Fibroblast of lung (primary cell): ENCODE results near the gene ARSJ. TPM values are rescaled to one million over a fixed set of nuclear protein-coding genes. Genes with fewer than 3 reads are reported as not detected.

Experiments used
- DNase-seq, 2 donors: peaks; one replicate each; pipeline versions ENCODE4 v3.0.0 to v3.0.0-alpha.2; 2010; ENCODE audit warnings: low read depth in 2 of 2
- H2AFZ ChIP-seq: 2 replicates; pipeline ENCODE4 v1.5.1; 2012; ENCODE audit warnings: low read length, control low read depth, inconsistent platforms
- H3K27ac ChIP-seq: 2 replicates; pipeline ENCODE4 v1.5.1; 2011; ENCODE audit warnings: low read length, control low read depth; ENCODE audit not compliant: insufficient read depth
- H3K27me3 ChIP-seq: 2 replicates; pipeline ENCODE4 v1.5.1; 2011; ENCODE audit warnings: mild to moderate bottlenecking, low read length; ENCODE audit not compliant: control insufficient read depth, insufficient read depth
- H3K36me3 ChIP-seq: 2 replicates; pipeline ENCODE4 v1.5.1; 2011; ENCODE audit warnings: low read length; ENCODE audit not compliant: control insufficient read depth, insufficient read depth
- H3K4me1 ChIP-seq: 2 replicates; pipeline ENCODE4 v1.5.1; 2011; ENCODE audit warnings: low read length; ENCODE audit not compliant: control insufficient read depth, insufficient read depth; ENCODE audit errors: extremely low read depth
- H3K4me2 ChIP-seq: 2 replicates; pipeline ENCODE4 v1.5.1; 2011; ENCODE audit warnings: low read length, control low read depth; ENCODE audit not compliant: insufficient read depth; ENCODE audit errors: extremely low read depth
- H3K4me3 ChIP-seq, 4 experiments: fragments of 200-600 bp in 1 of 4; sonication (generic) in 1 of 4; replicated peaks in 1 of 4; 2 replicates each; pipeline ENCODE4 v1.5.1; 2011 to 2016; ENCODE audit warnings: low read length in 4 of 4, low read depth in 3 of 4, mild to moderate bottlenecking in 3 of 4, control low read depth in 2 of 4, inconsistent platforms in 1 of 4, mixed read lengths in 1 of 4; ENCODE audit not compliant: insufficient read depth in 1 of 4; ENCODE audit errors: control extremely low read depth in 1 of 4
- H3K79me2 ChIP-seq: 2 replicates; pipeline ENCODE4 v1.5.1; 2012; ENCODE audit warnings: mild to moderate bottlenecking, low read length, inconsistent platforms; ENCODE audit not compliant: control insufficient read depth, insufficient read depth
- H3K9ac ChIP-seq: 2 replicates; pipeline ENCODE4 v1.5.1; 2011; ENCODE audit warnings: mild to moderate bottlenecking, low read length, control low read depth; ENCODE audit not compliant: insufficient read depth
- H3K9me3 ChIP-seq: 2 replicates; pipeline ENCODE4 v1.5.1; 2012; ENCODE audit warnings: low read depth, low read length; ENCODE audit not compliant: control insufficient read depth, insufficient read depth
- H4K20me1 ChIP-seq: 2 replicates; pipeline ENCODE4 v1.5.1; 2011; ENCODE audit warnings: low read length; ENCODE audit not compliant: control insufficient read depth, insufficient read depth; ENCODE audit errors: extremely low read depth
- EZH2 ChIP-seq: IDR thresholded peaks from 2 replicates; pipeline ENCODE4 v1.5.1; 2012; ENCODE audit warnings: low read length, control low read depth, mild to moderate bottlenecking; ENCODE audit errors: missing control alignments
- polyA plus RNA-seq, 2 donors: library from polyadenylated mRNA; depleted of rRNA in 1 of 2; stranded (reverse) in 1 of 2; unstranded in 1 of 2; fragments of >200 nt; gene quantifications; 2 replicates each; pipeline ENCODE4 v1.2.1, GENCODE V29; 2011 to 2012; ENCODE audit warnings: missing spikeins in 1 of 2
- total RNA-seq: library from RNA; depleted of rRNA; stranded (reverse); fragments of >200 nt; gene quantifications from 2 replicates; pipeline ENCODE4 v1.2.1, GENCODE V29; 2014
- TF ChIP-seq, protein P1 (sequence below), 2 donors: IDR thresholded peaks in 1 of 2; conservative IDR thresholded peaks in 1 of 2; 1 replicate in 1 of 2; 2 replicates in 1 of 2; pipeline ENCODE4 v1.5.1; 2011 to 2012; ENCODE audit warnings: low read length in 2 of 2, control low read depth in 1 of 2, inconsistent platforms in 1 of 2, low read depth in 1 of 2, mild to moderate bottlenecking in 1 of 2

Gene ARSJ
- total and polyA plus RNA-seq, 2 donors (not counting 1 experiment from before 2014, with no cell fraction given): 51.1 to 56.6 TPM

DNA sequence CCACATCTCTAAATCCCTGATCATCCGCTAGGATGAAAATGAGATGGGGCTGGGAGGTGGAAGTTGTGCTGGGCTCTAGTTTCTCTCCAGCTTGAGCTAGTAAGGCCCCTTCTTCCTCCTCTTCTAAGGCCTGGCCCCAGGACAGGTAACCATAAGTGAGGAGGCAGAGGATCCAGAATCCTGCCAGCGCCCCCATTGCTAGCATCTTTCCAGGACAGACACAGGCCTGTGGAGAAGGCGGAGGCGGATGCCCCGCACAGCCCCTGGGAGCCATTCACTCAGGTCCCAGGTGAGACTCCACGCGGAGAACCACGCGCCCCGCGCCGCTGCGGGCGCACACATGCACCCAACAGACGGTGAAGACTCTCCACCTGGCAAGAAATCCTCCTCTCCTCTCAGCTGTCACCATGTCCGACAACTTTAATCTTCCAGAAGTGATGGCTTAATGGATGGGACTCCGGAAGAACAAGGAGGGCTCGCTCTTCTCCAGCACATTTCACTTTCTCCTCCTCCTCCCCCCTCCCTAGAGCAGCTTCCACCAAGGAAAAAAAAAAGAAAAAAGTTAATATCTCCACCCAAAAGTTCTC lies 793 bp downstream of the ARSJ start:
- H3K4me1 ChIP-seq: peaks cover 13% of the 10 kb centered on the region
- TF ChIP-seq EZH2: no peak
- peak overlapping the region; percentile 62 to 94 (median 82) for H3K4me3 ChIP-seq
- peak overlapping the region; percentile 89 for H3K9ac ChIP-seq
- peak overlapping the region; percentile 93 for H3K27ac ChIP-seq
- H2AFZ ChIP-seq: peak overlapping the region; percentile 66
- H3K79me2 ChIP-seq: peaks cover 79% of the 10 kb centered on the region
- H3K4me2 ChIP-seq: peak overlapping the region; percentile 60
- no peaks in the 10 kb centered on the region for H3K9me3 ChIP-seq
- peak; percentile 43 to 45 for DNase-seq
- peaks cover 2% of the 10 kb centered on the region for H3K36me3 ChIP-seq
- no peaks in the 10 kb centered on the region for H4K20me1 ChIP-seq
- no peaks in the 10 kb centered on the region for H3K27me3 ChIP-seq

DNA sequence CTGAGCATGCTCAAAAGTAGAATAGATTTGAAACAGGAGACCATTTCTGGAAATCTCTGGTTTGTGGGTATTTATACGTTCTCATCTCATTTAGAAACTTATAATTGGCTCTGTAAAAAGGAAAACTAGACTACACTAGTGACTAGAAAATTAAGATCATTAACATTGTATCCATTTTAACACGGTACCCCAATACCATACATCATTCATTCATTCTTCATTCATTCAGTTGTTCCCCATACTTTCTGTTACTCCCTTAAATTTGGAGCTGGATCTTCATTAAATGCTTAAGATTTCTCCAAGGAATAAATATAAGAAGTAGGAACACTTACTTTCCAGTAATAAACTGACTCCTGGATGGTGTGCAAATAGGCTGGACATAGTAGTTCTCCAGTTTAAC lies 1.3 kb downstream of the ARSJ start:
- H3K27me3 ChIP-seq: no peaks in the 10 kb centered on the region
- peak overlapping the region; percentile 93 for H3K27ac ChIP-seq
- H3K9me3 ChIP-seq: no peaks in the 10 kb centered on the region
- peak overlapping the region; percentile 60 for H3K4me2 ChIP-seq
- peak overlapping the region; percentile 62 to 94 (median 82) for H3K4me3 ChIP-seq
- H2AFZ ChIP-seq: no peak overlapping the region
- DNase-seq: peak in 1 of 2 donors; percentile 44
- H3K79me2 ChIP-seq: peaks cover 84% of the 10 kb centered on the region
- H3K9ac ChIP-seq: peak overlapping the region; percentile 89
- TF ChIP-seq, protein P1, sequence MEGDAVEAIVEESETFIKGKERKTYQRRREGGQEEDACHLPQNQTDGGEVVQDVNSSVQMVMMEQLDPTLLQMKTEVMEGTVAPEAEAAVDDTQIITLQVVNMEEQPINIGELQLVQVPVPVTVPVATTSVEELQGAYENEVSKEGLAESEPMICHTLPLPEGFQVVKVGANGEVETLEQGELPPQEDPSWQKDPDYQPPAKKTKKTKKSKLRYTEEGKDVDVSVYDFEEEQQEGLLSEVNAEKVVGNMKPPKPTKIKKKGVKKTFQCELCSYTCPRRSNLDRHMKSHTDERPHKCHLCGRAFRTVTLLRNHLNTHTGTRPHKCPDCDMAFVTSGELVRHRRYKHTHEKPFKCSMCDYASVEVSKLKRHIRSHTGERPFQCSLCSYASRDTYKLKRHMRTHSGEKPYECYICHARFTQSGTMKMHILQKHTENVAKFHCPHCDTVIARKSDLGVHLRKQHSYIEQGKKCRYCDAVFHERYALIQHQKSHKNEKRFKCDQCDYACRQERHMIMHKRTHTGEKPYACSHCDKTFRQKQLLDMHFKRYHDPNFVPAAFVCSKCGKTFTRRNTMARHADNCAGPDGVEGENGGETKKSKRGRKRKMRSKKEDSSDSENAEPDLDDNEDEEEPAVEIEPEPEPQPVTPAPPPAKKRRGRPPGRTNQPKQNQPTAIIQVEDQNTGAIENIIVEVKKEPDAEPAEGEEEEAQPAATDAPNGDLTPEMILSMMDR (conservative IDR thresholded peaks at IDR 0.05 in 1 of 2, IDR thresholded peaks at IDR 0.05 in 1 of 2; ENCODE audit: low read depth in 1 of 2, low read length in 2 of 2): no peak
- no peak for TF ChIP-seq EZH2
- H4K20me1 ChIP-seq: no peaks in the 10 kb centered on the region
- peaks cover 13% of the 10 kb centered on the region for H3K4me1 ChIP-seq
- peaks cover 2% of the 10 kb centered on the region for H3K36me3 ChIP-seq

DNA sequence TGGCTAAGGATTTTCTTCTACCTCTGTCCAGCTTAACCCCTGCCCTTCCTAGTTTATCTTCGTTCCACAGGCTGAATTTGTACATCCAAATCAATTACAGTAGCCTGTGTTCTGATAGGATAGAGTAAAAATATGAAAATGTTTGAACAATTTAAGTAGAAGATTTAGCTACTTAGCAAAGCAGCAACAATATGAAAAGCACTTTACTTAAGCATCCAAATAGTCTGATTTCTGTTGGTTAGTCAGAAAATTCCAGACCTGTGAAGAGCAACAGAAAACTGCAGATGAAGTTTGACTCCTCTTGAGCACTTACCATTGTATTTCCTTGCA lies 2.0 kb downstream of the ARSJ start:
- H2AFZ ChIP-seq: no peak overlapping the region
- H3K9ac ChIP-seq: peak overlapping the region; percentile 89
- H3K4me1 ChIP-seq: peaks cover 14% of the 10 kb centered on the region
- peaks cover 90% of the 10 kb centered on the region for H3K79me2 ChIP-seq
- DNase-seq: peak in 1 of 2 donors; percentile 50
- H3K4me3 ChIP-seq: peak overlapping the region; percentile 62 to 94 (median 82)
- peak overlapping the region; percentile 44 for H3K4me2 ChIP-seq
- H3K36me3 ChIP-seq: peaks cover 2% of the 10 kb centered on the region
- TF ChIP-seq, protein P1 (conservative IDR thresholded peaks at IDR 0.05 in 1 of 2, IDR thresholded peaks at IDR 0.05 in 1 of 2; ENCODE audit: low read depth in 1 of 2, low read length in 2 of 2): no peak
- TF ChIP-seq EZH2: no peak
- peak overlapping the region; percentile 93 for H3K27ac ChIP-seq
- H3K9me3 ChIP-seq: no peaks in the 10 kb centered on the region
- H4K20me1 ChIP-seq: no peaks in the 10 kb centered on the region
- H3K27me3 ChIP-seq: no peaks in the 10 kb centered on the region
